ENCODE results near the gene GPR143. TPM values are rescaled to one million over a fixed set of nuclear protein-coding genes. Genes with fewer than 3 reads are reported as not detected.

The GPR143 gene
- total and polyA plus RNA-seq, 3 experiments from 2014 or later, result 0.15 TPM; not detected in 2

Other genes with a start within 250 kb of the GPR143 start
- not detected for gene SHROOM2, start 20.6 kb upstream of the GPR143 start, total RNA-seq
- gene SHROOM2, start 20.6 kb upstream of the GPR143 start, polyA plus RNA-seq, result not detected
- gene CLDN34, start 201.5 kb upstream of the GPR143 start, total RNA-seq, result not detected
- gene CLDN34, start 201.5 kb upstream of the GPR143 start, polyA plus RNA-seq, result not detected

All from CD8-positive, alpha-beta memory T cell (primary cell).